ENCODE measurements around the gene ZBTB22.

ZBTB22 gene

DNA sequence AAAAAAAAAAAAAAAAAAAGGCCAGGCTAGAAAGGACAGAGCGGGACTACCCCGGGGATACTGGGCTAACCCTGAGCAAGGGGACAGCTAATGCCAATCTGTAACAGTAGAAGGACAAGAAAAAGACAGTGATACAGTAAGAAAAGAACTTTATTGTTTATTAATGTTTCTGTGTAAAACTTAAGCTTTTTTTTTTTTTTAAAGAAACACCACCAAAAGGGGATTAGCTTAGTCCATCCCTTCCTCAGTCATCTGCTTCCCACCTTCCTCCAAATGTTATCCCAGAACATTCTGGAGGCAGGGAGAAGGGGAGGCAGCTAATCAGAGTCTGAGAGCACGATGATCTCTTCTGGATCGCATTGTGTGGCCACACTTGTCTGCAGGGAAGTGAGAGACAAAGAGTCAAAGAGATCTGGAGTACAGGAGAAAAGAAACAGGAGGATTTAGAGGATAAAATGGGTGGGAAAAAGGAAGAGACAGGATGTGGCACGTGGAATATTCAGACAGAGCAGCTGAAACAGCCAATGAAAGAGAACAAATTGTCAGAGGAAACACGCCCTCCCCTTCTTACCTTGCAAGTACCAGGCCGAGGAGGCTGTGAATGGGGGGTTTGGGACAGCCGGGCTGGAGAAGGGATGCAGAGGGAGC is 1.0 kb upstream of the ZBTB22 start:
- peak overlapping the region; percentile 77 to 94 for H3K4me3 ChIP-seq (ENCODE audit: low read depth in 1 of 2, low read length in 1 of 2)
- TF ChIP-seq, protein P1, sequence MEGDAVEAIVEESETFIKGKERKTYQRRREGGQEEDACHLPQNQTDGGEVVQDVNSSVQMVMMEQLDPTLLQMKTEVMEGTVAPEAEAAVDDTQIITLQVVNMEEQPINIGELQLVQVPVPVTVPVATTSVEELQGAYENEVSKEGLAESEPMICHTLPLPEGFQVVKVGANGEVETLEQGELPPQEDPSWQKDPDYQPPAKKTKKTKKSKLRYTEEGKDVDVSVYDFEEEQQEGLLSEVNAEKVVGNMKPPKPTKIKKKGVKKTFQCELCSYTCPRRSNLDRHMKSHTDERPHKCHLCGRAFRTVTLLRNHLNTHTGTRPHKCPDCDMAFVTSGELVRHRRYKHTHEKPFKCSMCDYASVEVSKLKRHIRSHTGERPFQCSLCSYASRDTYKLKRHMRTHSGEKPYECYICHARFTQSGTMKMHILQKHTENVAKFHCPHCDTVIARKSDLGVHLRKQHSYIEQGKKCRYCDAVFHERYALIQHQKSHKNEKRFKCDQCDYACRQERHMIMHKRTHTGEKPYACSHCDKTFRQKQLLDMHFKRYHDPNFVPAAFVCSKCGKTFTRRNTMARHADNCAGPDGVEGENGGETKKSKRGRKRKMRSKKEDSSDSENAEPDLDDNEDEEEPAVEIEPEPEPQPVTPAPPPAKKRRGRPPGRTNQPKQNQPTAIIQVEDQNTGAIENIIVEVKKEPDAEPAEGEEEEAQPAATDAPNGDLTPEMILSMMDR (IDR thresholded peaks at IDR 0.05) = no peak
- H3K9me3 ChIP-seq = no peaks in the 10 kb centered on the region
- peaks cover 80 to 86% of the 10 kb centered on the region in 2 experiments for H3K4me1 ChIP-seq (ENCODE audit: control insufficient read depth in 1 of 2, insufficient read depth in 1 of 2, low read depth in 1 of 2, low read length in 1 of 2)
- H3K27me3 ChIP-seq = no peaks in the 10 kb centered on the region
- H3K27ac ChIP-seq = peak overlapping the region; percentile 100
- peaks cover 32% of the 10 kb centered on the region for H3K36me3 ChIP-seq

DNA sequence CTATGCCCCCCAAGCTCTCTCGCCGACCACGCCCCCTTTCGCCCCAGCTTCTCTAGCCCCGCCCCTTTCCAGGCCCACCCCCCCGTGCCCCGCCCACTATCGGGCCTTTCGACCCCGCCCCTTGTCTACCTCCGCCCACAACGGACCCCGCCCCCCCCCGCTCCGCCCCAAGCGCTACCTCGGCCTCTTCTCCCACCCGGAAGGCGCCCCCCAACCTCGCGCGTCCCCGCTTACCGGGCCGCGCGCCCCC is 200 bp downstream of the ZBTB22 start:
- Histone ChIP-seq H3K4me3 (ENCODE audit: low read depth in 1 of 2, low read length in 1 of 2) (peak overlapping the region; percentile 77 to 94), H3K27ac (peak overlapping the region; percentile 100), H3K27me3 (no peaks in the 10 kb centered on the region), H3K4me1 (ENCODE audit: control insufficient read depth in 1 of 2, insufficient read depth in 1 of 2, low read depth in 1 of 2, low read length in 1 of 2) (peaks cover 76 to 79% of the 10 kb centered on the region in 2 experiments), H3K9me3 (no peaks in the 10 kb centered on the region), H3K36me3 (peaks cover 32% of the 10 kb centered on the region)
- TF ChIP-seq, protein P1 (IDR thresholded peaks at IDR 0.05) = no peak

DNA sequence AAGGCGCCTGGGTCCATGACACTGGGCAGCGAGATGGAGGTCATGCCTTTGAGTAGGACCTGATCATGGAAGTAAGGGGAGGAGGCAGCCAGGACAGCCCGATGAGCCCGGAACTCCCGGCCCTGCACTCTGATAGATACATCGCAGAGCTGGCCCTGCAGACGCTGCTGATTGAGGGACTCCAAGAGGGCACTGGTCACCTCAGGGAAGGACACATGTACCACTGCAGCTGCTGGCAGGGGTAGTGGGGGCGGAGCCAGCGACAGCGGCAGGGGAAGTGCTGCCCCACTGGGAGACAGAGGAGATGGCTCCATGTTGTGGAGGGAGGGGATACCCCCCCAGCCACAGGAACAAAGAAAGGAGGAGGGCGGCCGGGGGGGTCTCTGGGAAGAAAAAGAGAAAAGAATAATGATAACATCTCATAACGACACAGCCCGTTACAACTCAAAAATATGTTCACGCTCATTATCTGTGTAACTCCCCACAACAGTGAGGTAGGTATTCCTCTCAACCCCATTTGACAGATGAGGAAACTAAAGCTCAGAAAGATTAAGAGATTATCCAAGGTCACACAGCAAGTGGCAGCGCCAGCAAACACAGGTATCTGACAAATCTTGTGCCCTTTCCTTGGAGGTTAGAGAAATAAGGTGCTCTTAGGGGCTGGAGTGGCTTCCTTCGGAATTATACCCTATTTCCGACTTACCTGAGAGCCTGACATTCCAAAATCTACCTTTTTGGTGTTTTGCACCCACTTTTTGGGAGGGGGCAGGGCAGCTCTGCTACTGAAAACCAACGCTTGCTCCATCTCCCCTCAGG is 733 bp downstream of the ZBTB22 start:
- no peaks in the 10 kb centered on the region for H3K9me3 ChIP-seq
- H3K4me1 ChIP-seq (ENCODE audit: control insufficient read depth in 1 of 2, insufficient read depth in 1 of 2, low read depth in 1 of 2, low read length in 1 of 2) = peaks cover 76 to 79% of the 10 kb centered on the region in 2 experiments
- H3K27me3 ChIP-seq = no peaks in the 10 kb centered on the region
- TF ChIP-seq, protein P1 (IDR thresholded peaks at IDR 0.05) = no peak
- H3K27ac ChIP-seq = peak overlapping the region; percentile 100
- peak overlapping the region; percentile 43 to 77 for H3K4me3 ChIP-seq (ENCODE audit: low read depth in 1 of 2, low read length in 1 of 2)
- H3K36me3 ChIP-seq = peaks cover 36% of the 10 kb centered on the region

DNA sequence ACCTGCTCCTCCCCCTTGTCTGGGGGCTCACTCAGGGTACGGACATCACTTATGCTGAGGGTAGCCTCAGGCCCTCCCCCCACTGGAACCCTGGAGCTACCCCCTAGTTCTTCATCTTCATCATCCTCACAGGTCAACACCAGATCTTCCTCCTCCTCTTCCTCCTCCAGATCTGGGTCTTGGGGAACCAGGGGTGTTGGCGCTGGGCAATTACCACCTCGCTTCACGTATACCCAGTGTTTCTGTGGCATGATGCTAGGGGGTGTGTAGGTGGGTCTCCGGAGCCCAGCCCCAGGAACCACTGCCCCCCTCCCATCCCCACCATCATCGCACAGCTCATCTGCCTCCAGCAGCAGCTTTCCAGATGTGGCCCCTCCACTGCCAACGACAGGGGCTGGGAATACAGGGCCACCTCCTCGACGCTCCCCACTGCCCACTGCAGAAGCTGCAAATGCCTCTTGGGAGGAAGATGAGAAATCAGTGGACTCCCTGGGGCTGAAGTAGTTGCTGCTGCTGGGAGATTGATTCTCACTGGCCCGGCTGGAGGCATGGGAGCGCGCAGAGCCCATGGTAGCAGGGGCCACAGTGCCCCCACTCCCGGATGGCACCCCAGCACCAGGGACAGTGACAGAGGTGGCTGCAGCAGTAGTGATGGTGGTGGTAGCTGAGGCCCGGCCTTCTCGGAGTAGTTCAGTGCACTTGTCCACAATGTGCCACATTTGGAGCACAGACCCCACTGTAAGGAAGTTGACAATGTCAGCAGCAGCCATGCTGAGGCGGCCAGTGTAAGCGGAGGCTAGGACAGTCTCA is 1.5 kb downstream of the ZBTB22 start:
- Histone ChIP-seq H3K9me3 (no peaks in the 10 kb centered on the region), H3K4me3 (ENCODE audit: low read depth in 1 of 2, low read length in 1 of 2) (no peak overlapping the region), H3K27me3 (no peaks in the 10 kb centered on the region), H3K36me3 (peaks cover 42% of the 10 kb centered on the region), H3K27ac (peak overlapping the region; percentile 100), H3K4me1 (ENCODE audit: control insufficient read depth in 1 of 2, insufficient read depth in 1 of 2, low read depth in 1 of 2, low read length in 1 of 2) (peaks cover 76 to 79% of the 10 kb centered on the region in 2 experiments)
- TF ChIP-seq, protein P1 (IDR thresholded peaks at IDR 0.05) = no peak

DNA sequence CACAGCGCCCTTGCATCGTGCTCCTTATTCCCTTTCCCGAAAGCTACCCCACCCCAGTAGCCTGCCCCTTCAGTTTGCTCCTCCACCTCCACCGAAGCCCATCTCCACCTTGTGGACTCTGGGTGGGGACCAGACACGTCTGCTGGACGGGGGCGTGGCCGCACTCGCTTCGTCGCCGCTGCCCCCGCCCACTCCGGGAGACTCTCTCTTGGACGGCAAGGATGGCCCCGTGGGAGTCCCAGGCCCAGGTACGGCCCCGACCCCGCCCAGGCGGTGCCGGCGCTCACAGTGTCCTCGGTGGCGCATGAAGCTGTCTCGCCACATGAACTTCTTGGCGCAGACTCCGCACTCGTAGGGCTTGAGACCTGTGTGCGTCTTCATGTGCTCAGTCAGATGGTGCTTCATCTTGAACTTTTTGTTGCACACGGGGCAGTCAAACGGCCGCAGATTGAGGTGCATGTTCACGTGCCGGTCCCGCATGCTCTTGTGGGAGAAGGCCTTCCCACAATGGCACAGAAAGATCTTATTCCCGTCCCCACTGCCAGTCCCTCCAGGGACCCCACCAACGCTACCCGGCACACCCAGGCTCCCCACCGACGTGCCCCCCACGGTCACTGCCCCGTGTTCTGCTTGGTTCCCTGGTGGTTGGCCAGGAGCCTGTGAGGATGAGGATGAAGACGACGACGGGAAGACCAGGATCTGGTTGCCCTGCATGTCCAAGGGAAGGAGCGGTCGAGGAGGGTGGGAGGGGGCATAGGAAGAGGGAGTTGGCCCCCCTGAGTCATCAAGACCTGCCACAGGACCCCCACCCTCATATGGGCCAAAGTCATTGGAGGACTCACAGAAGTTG is 2.4 kb downstream of the ZBTB22 start:
- H3K4me1 ChIP-seq (ENCODE audit: control insufficient read depth in 1 of 2, insufficient read depth in 1 of 2, low read depth in 1 of 2, low read length in 1 of 2) = peaks cover 72 to 76% of the 10 kb centered on the region in 2 experiments
- H3K4me3 ChIP-seq (ENCODE audit: low read depth in 1 of 2, low read length in 1 of 2) = peak overlapping the region; percentile 91 to 92
- TF ChIP-seq, protein P1 (IDR thresholded peaks at IDR 0.05) = no peak

More for the DNA sequence above, 2.4 kb downstream of the ZBTB22 start:
- H3K27me3 ChIP-seq = no peaks in the 10 kb centered on the region
- no peaks in the 10 kb centered on the region for H3K9me3 ChIP-seq
- peak overlapping the region; percentile 100 for H3K27ac ChIP-seq
- H3K36me3 ChIP-seq = peaks cover 39% of the 10 kb centered on the region
